OCI-LY1 (cell line): ENCODE measurements around the gene CCDC51.
A peak's percentile ranks its signal among the peaks of the same experiment; 100 is the strongest.

Source experiments
- H2AFZ ChIP-seq: fragments of 200-600 bp; sonication (generic), shearing (Covaris generic); 2 replicates; pipeline ENCODE4 v1.6.0; 2014; ENCODE audit warnings: antibody characterized with exemption, mild to moderate bottlenecking, low read length
- H3F3A ChIP-seq: fragments of 200-600 bp; sonication (generic), shearing (Covaris generic); 2 replicates; pipeline ENCODE4 v1.6.0; 2014; ENCODE audit warnings: mild to moderate bottlenecking, antibody characterized with exemption, low read length, moderate library complexity; ENCODE audit not compliant: insufficient read depth
- H3K27ac ChIP-seq: fragments of 200-600 bp; sonication (generic); 2 replicates; pipeline ENCODE4 v1.5.1; 2014; ENCODE audit warnings: low read length, mixed run types, mild to moderate bottlenecking, low read depth; ENCODE audit not compliant: poor library complexity, severe bottlenecking
- H3K27me3 ChIP-seq: fragments of 200-600 bp; sonication (generic); 2 replicates; pipeline ENCODE4 v1.6.0; 2014; ENCODE audit warnings: antibody characterized with exemption, mild to moderate bottlenecking, low read length, moderate library complexity; ENCODE audit not compliant: insufficient read depth
- H3K36me3 ChIP-seq: fragments of 200-600 bp; sonication (generic); 2 replicates; pipeline ENCODE4 v1.6.1; 2014; ENCODE audit warnings: mild to moderate bottlenecking, antibody characterized with exemption, low read length, moderate library complexity, mixed read lengths; ENCODE audit not compliant: insufficient read depth
- H3K4me1 ChIP-seq: fragments of 200-600 bp; sonication (generic); 2 replicates; pipeline ENCODE4 v1.5.1; 2014; ENCODE audit warnings: mild to moderate bottlenecking, low read length, moderate library complexity; ENCODE audit not compliant: insufficient read depth, severe bottlenecking
- H3K4me2 ChIP-seq: fragments of 200-600 bp; sonication (generic), shearing (Covaris generic); 2 replicates; pipeline ENCODE4 v1.6.1; 2014; ENCODE audit warnings: low read length
- H3K4me3 ChIP-seq: fragments of 200-600 bp; sonication (generic); 2 replicates; pipeline ENCODE4 v1.5.1; 2014; ENCODE audit warnings: low read length, low read depth, mild to moderate bottlenecking, mixed read lengths; ENCODE audit not compliant: poor library complexity, severe bottlenecking
- H3K79me2 ChIP-seq: fragments of 200-600 bp; shearing (Covaris generic); 2 replicates; pipeline ENCODE4 v1.6.1; 2016; ENCODE audit warnings: mixed run types, low read length, mixed read lengths; ENCODE audit not compliant: insufficient read depth
- H3K9ac ChIP-seq: fragments of 200-600 bp; sonication (generic), shearing (Covaris generic); 2 replicates; pipeline ENCODE4 v1.6.1; 2014; ENCODE audit warnings: mild to moderate bottlenecking, low read length, mixed read lengths
- H3K9me2 ChIP-seq: fragments of 200-600 bp; sonication (generic), shearing (Covaris generic); 2 replicates; pipeline ENCODE4 v1.6.1; 2014; ENCODE audit warnings: low read depth, mild to moderate bottlenecking, low read length, mixed read lengths
- H3K9me3 ChIP-seq: fragments of 200-600 bp; shearing (Covaris generic); 2 replicates; pipeline ENCODE4 v1.6.1; 2014; ENCODE audit warnings: low read length, mixed read lengths
- H4K20me1 ChIP-seq: fragments of 200-600 bp; sonication (generic), shearing (Covaris generic); 2 replicates; pipeline ENCODE4 v1.6.0; 2016; ENCODE audit warnings: mild to moderate bottlenecking, low read length; ENCODE audit not compliant: insufficient read depth
- EZH2 ChIP-seq: fragments of 200-600 bp; sonication (generic), shearing (Covaris generic); IDR thresholded peaks from 2 replicates; pipeline ENCODE4 v1.8.0; 2017; ENCODE audit warnings: borderline replicate concordance, mixed run types, mild to moderate bottlenecking, antibody characterized with exemption, low read length, moderate library complexity, mixed read lengths
- TF ChIP-seq, protein P1 (sequence below): fragments of 200-600 bp; sonication (generic), shearing (Covaris generic); IDR thresholded peaks from 2 replicates; pipeline ENCODE4 v1.5.1; 2017; ENCODE audit warnings: mild to moderate bottlenecking, antibody characterized with exemption, low read length, moderate library complexity, mixed read lengths

CCDC51 gene

DNA sequence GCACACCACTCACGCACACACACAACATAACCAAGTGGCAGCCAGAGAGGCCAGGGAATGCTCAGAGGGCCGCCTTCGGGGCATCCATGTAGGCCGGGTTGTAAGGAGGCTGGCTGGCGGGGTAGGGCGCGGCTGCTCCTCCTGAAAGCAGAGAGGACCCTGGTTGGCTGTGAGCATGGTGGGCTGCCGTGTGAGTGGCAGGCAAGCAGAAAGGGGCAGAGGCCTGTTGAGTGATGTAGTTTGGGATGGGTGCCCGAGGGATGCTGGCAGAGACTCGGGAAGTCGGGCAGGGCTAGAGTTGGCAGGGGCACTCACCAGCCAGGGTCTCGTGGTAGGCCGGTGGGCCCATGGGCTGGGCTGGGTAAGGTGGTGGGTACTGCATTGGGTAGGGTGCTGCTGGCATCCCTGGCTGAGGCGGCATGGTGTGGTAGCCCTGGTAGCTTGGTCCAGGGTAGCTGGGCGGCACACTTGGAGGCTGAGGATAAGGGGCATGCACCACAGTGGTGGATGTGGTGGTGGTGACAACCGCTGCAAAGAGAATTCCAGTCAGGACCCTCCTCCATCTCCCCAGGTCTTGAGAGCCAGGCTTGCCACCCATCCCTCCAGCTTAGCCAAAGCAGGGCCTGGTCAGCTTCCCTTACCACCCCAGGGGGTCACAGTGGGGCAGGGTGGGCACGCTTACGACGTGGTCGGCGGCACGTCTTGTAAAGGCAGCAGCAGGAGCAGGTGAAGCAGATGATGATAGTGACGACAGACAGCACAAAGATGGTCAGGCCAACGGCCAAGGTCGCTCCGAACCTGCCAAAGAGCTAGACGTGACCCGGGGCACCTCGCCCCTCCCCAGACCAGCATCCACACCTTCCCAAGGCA lies 29.4 kb upstream of the CCDC51 start:
- no peaks in the 10 kb centered on the region for H3K79me2 ChIP-seq
- H4K20me1 ChIP-seq: no peaks in the 10 kb centered on the region
- no peak overlapping the region for H2AFZ ChIP-seq
- peaks cover 75% of the 10 kb centered on the region for H3K4me1 ChIP-seq
- H3K9ac ChIP-seq: peak overlapping the region; percentile 48; the same call in 1 of the 2 replicates
- H3K9me2 ChIP-seq: no peaks in the 10 kb centered on the region
- peak overlapping the region; percentile 82 for H3K4me2 ChIP-seq
- H3K27me3 ChIP-seq: no peaks in the 10 kb centered on the region
- peak overlapping the region; percentile 75 for H3K27ac ChIP-seq
- H3K4me3 ChIP-seq: peak overlapping the region; percentile 35
- H3F3A ChIP-seq: no peaks in the 10 kb centered on the region
- H3K9me3 ChIP-seq: no peaks in the 10 kb centered on the region
- H3K36me3 ChIP-seq: peaks cover 34% of the 10 kb centered on the region; the same call in 1 of the 2 replicates
- TF ChIP-seq, protein P1, sequence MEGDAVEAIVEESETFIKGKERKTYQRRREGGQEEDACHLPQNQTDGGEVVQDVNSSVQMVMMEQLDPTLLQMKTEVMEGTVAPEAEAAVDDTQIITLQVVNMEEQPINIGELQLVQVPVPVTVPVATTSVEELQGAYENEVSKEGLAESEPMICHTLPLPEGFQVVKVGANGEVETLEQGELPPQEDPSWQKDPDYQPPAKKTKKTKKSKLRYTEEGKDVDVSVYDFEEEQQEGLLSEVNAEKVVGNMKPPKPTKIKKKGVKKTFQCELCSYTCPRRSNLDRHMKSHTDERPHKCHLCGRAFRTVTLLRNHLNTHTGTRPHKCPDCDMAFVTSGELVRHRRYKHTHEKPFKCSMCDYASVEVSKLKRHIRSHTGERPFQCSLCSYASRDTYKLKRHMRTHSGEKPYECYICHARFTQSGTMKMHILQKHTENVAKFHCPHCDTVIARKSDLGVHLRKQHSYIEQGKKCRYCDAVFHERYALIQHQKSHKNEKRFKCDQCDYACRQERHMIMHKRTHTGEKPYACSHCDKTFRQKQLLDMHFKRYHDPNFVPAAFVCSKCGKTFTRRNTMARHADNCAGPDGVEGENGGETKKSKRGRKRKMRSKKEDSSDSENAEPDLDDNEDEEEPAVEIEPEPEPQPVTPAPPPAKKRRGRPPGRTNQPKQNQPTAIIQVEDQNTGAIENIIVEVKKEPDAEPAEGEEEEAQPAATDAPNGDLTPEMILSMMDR: no peak

DNA sequence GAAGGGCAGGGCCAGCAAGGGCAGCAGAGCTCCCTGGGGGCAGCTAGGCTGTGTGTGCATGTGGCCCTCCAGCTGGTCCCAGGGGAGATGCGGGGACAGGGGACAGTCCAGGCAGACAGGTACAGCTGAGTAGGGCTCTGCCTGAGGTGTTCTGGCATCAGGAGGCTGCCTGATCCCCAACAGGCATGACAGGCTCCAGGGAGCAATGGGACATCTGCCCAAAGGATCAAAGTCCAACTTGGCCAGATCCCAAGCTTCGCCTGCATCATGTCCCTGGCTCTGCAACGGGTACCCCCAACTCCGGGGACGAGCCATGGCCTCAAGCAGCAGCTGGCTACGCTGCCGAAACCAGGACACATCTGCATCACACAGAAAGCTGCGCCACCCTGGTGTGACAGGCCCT lies 28.4 kb upstream of the CCDC51 start:
- H3K9me3 ChIP-seq: no peaks in the 10 kb centered on the region
- H3K36me3 ChIP-seq: peaks cover 34% of the 10 kb centered on the region; the same call in 1 of the 2 replicates
- peak overlapping the region; percentile 82; the same call in 1 of the 2 replicates for H3K4me2 ChIP-seq
- H2AFZ ChIP-seq: no peak overlapping the region
- no peaks in the 10 kb centered on the region for H4K20me1 ChIP-seq
- H3K27me3 ChIP-seq: no peaks in the 10 kb centered on the region
- H3K27ac ChIP-seq: peak overlapping the region; percentile 75
- H3K4me3 ChIP-seq: peak overlapping the region; percentile 68
- H3K9me2 ChIP-seq: no peaks in the 10 kb centered on the region
- peak overlapping the region; percentile 8; the same call in 1 of the 2 replicates for H3K9ac ChIP-seq
- no peaks in the 10 kb centered on the region for H3K79me2 ChIP-seq
- no peak for TF ChIP-seq EZH2
- TF ChIP-seq, protein P1: no peak
- no peaks in the 10 kb centered on the region for H3F3A ChIP-seq
- H3K4me1 ChIP-seq: peaks cover 71% of the 10 kb centered on the region

DNA sequence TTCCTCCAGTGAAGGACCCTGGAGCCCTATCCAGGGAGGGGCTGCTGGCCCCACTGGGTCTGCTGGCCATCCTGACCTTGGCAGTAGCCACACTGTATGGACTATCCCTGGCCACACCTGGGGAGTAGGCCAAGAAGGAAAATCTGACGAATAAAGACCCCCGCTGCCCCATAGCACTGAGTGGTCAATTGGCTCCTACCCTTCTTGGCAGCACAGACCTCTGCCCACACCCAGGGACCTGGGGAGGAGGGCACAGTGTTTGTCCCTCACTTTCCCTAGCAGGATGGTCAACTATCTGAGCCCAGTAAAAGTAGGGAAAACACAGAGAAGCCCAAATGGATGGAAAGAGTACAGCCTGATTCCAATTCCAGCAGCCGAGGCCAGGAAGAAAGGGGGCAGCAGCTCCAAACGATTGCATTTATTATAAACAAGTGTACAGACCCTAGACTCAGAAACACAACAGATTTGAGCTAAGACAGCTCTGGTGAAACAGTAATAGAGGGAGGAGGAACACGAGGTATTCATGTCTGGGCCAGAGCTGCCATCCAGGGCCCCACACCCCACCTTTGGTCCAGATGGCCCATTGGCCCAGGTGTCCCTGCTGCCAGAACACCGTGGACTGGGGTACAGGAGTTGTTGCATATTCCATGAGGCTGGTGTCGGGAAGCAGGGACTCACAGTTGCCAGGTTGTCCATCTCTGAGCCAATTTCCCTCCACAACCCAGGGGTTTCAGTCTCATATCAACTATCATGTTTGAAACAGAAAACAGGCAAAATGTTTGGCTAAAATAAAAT lies 27.8 kb upstream of the CCDC51 start:
- peaks cover 67% of the 10 kb centered on the region for H3K4me1 ChIP-seq
- peak overlapping the region; percentile 82; the same call in 1 of the 2 replicates for H3K9ac ChIP-seq
- H3K79me2 ChIP-seq: no peaks in the 10 kb centered on the region
- no peak overlapping the region for H2AFZ ChIP-seq
- H3K4me3 ChIP-seq: peak overlapping the region; percentile 68
- no peaks in the 10 kb centered on the region for H3K27me3 ChIP-seq
- H3K9me3 ChIP-seq: no peaks in the 10 kb centered on the region
- no peaks in the 10 kb centered on the region for H3K9me2 ChIP-seq
- peak overlapping the region; percentile 82 for H3K4me2 ChIP-seq
- no peaks in the 10 kb centered on the region for H3F3A ChIP-seq
- no peaks in the 10 kb centered on the region for H4K20me1 ChIP-seq
- TF ChIP-seq EZH2: no peak
- TF ChIP-seq, protein P1: no peak
- H3K36me3 ChIP-seq: peaks cover 34% of the 10 kb centered on the region; the same call in 1 of the 2 replicates
- H3K27ac ChIP-seq: peak overlapping the region; percentile 75
